Endothelial cell of umbilical vein (primary cell): ENCODE data around the gene SSUH2. TPM values are rescaled to one million over a fixed set of nuclear protein-coding genes. Genes with fewer than 3 reads are reported as not detected.

Experiments used
- BruUV-seq: library from RNA; stranded (reverse); fragments of 400-500 nt; replicated peaks from 2 replicates; lab custom pipeline; 2021; lab: Mats Ljungman, UMichigan
- CTCF ChIA-PET: fragments of 300-600, 350-600 bp; sonication (Branson Sonifier 250); formaldehyde crosslinking; loops from one replicate; lab custom pipeline; 2021; ENCODE audit warnings: antibody characterized with exemption, inconsistent platforms; lab: Charles Lee
- POLR2A ChIA-PET: fragments of 300-600, 350-600 bp; sonication (Branson Sonifier 250); formaldehyde crosslinking; loops from one replicate; lab custom pipeline; 2021; ENCODE audit warnings: antibody characterized with exemption, inconsistent platforms; lab: Charles Lee
- DNase-seq: peaks from one replicate; pipeline ENCODE4 v3.0.0-alpha.2; 2011; ENCODE audit warnings: low read depth, low spot score
- FAIRE-seq: peaks from 2 replicates; lab custom pipeline; 2011; peaks lifted over from hg19 to GRCh38; lab: Jason Lieb, UNC
- H2AFZ ChIP-seq: 2 replicates; pipeline ENCODE4 v1.6.0; 2012; ENCODE audit warnings: low read depth, low read length, control low read depth, inconsistent platforms
- H3K27ac ChIP-seq: 2 replicates; pipeline ENCODE4 v1.5.1; 2011; ENCODE audit warnings: low read depth, mild to moderate bottlenecking, control low read depth, low read length, moderate library complexity; ENCODE audit not compliant: insufficient read depth
- H3K27me3 ChIP-seq, 2 experiments: 2 replicates each; pipeline versions ENCODE4 v1.6.0 to v1.6.1; 2011; ENCODE audit warnings: low read length in 2 of 2, mixed read lengths in 1 of 2; ENCODE audit not compliant: control insufficient read depth in 2 of 2, insufficient read depth in 2 of 2
- H3K36me3 ChIP-seq, 2 experiments: 2 replicates in 1 of 2; 3 replicates in 1 of 2; pipeline ENCODE4 v1.5.1; 2011; ENCODE audit warnings: low read length in 2 of 2, mild to moderate bottlenecking in 1 of 2, moderate library complexity in 1 of 2; ENCODE audit not compliant: control insufficient read depth in 2 of 2, insufficient read depth in 2 of 2; ENCODE audit errors: extremely low read depth in 1 of 2
- H3K4me1 ChIP-seq: 3 replicates; pipeline ENCODE4 v1.5.1; 2011; ENCODE audit warnings: mild to moderate bottlenecking, low read length; ENCODE audit not compliant: control insufficient read depth, insufficient read depth; ENCODE audit errors: extremely low read depth
- H3K4me2 ChIP-seq: 2 replicates; pipeline ENCODE4 v1.6.1; 2011; ENCODE audit warnings: low read length, control low read depth, mixed read lengths; ENCODE audit not compliant: insufficient read depth
- H3K4me3 ChIP-seq, 3 experiments: fragments of 200-600 bp in 1 of 3; sonication (generic), shearing (Covaris generic) in 1 of 3; replicated peaks in 1 of 3; 2 replicates each; pipeline ENCODE4 v1.5.1; 2011 to 2016; ENCODE audit warnings: control low read depth in 3 of 3, low read length in 3 of 3, mild to moderate bottlenecking in 2 of 3, inconsistent platforms in 1 of 3, low read depth in 1 of 3, moderate library complexity in 1 of 3; ENCODE audit not compliant: insufficient read depth in 1 of 3
- H3K79me2 ChIP-seq: 2 replicates; pipeline ENCODE4 v1.6.0; 2012; ENCODE audit warnings: low read length, inconsistent platforms; ENCODE audit not compliant: control insufficient read depth, insufficient read depth
- H3K9ac ChIP-seq: replicated peaks from 2 replicates; pipeline ENCODE3; 2011; ENCODE audit warnings: low read length, control low read depth; ENCODE audit not compliant: insufficient read depth; ENCODE audit errors: extremely low read depth
- H3K9me1 ChIP-seq: replicated peaks from 3 replicates; pipeline ENCODE4 v1.6.0; 2011; ENCODE audit warnings: mild to moderate bottlenecking, low read length; ENCODE audit not compliant: control insufficient read depth, insufficient read depth; ENCODE audit errors: extremely low read depth
- H3K9me3 ChIP-seq: replicated peaks from 2 replicates; pipeline ENCODE4 v1.5.1; 2012; ENCODE audit warnings: low read length, inconsistent platforms; ENCODE audit not compliant: control insufficient read depth, insufficient read depth
- H4K20me1 ChIP-seq: replicated peaks from 2 replicates; pipeline ENCODE3; 2011; ENCODE audit warnings: mild to moderate bottlenecking, low read length; ENCODE audit not compliant: control insufficient read depth, insufficient read depth; ENCODE audit errors: extremely low read depth
- CTCF ChIP-seq, 2 donors: IDR thresholded peaks; 1 replicate in 1 of 2; 2 replicates in 1 of 2; pipeline ENCODE4 v1.5.1; 2011; ENCODE audit warnings: low read length in 2 of 2, mild to moderate bottlenecking in 2 of 2, moderate library complexity in 2 of 2, control low read depth in 1 of 2, inconsistent platforms in 1 of 2, low read depth in 1 of 2; ENCODE audit not compliant: insufficient read depth in 1 of 2; ENCODE audit errors: extremely low read depth in 1 of 2
- EZH2 ChIP-seq: IDR thresholded peaks from 2 replicates; pipeline ENCODE4 v1.6.1; 2012; ENCODE audit warnings: borderline replicate concordance, low read depth, mild to moderate bottlenecking, moderate library complexity, low read length, inconsistent platforms; ENCODE audit not compliant: severe bottlenecking
- FOS ChIP-seq: IDR thresholded peaks from 2 replicates; pipeline ENCODE4 v1.6.1; 2011; ENCODE audit warnings: mild to moderate bottlenecking, low read length, moderate library complexity, borderline replicate concordance; ENCODE audit not compliant: insufficient read depth
- GATA2 ChIP-seq: IDR thresholded peaks from 2 replicates; pipeline ENCODE4 v1.7.0; 2011; ENCODE audit warnings: low read depth, mild to moderate bottlenecking, moderate library complexity, mixed read lengths, low read length; ENCODE audit not compliant: insufficient read length, insufficient read depth
- JUN ChIP-seq: IDR thresholded peaks from 2 replicates; pipeline ENCODE4 v1.6.1; 2011; ENCODE audit warnings: borderline replicate concordance, low read depth; ENCODE audit not compliant: insufficient read length, insufficient read depth
- MAX ChIP-seq: IDR thresholded peaks from 2 replicates; pipeline ENCODE4 v1.6.1; 2011; ENCODE audit not compliant: insufficient read depth, insufficient read length
- MYC ChIP-seq: IDR thresholded peaks from one replicate; pipeline ENCODE4 v1.6.1; 2011; ENCODE audit warnings: mild to moderate bottlenecking, low read depth, low read length
- POLR2A ChIP-seq: IDR thresholded peaks from 2 replicates; pipeline ENCODE4 v1.6.1; 2012; ENCODE audit warnings: low read depth, mild to moderate bottlenecking, control low read depth, low read length
- POLR2AphosphoS5 ChIP-seq: IDR thresholded peaks from 2 replicates; pipeline ENCODE4 v1.6.1; 2012; ENCODE audit warnings: low read depth, mild to moderate bottlenecking, control low read depth, low read length, moderate library complexity; ENCODE audit not compliant: insufficient read depth
- dilution Hi-C: fragments of 300-500 bp; cut with MboI; formaldehyde crosslinking; loops from one replicate; pipeline ENCODE4 v1.15.0; 2019; ENCODE audit warnings: low sequenced_read_pairs; ENCODE audit not compliant: extremely low pct_ligation_motif_present
- intact Hi-C: fragments of 100-400 bp; cut with micrococcal nuclease; formaldehyde crosslinking; loops from one replicate; pipeline ENCODE4 v1.10.0; 2022
- polyA plus RNA-seq, 4 experiments: library from polyadenylated mRNA; depleted of rRNA in 3 of 4; stranded (reverse) in 3 of 4; unstranded in 1 of 4; fragments of >200 nt; gene quantifications; 2 replicates each; pipeline versions ENCODE4 v1.2.1 to v1.2.3, GENCODE V29; 2011 to 2012; ENCODE audit warnings: missing spikeins in 1 of 4
- total RNA-seq: library from RNA; stranded (reverse); gene quantifications from 2 replicates; pipeline ENCODE4 v1.2.3, GENCODE V29; 2021

The SSUH2 gene
- total and polyA plus RNA-seq, 2 donors (not counting 3 experiments of a cell fraction or from before 2014, with no cell fraction given): 0.44 TPM; not detected in 1

GRCh38 chr3:8647137-8647985 is 2.8 kb upstream of the SSUH2 start:
- Histone ChIP-seq H3K9ac (no peak overlapping the region), H3K4me2 (no peak overlapping the region), H3K4me3 (no peak overlapping the region), H3K27me3 (peaks cover 4 to 5% of the 10 kb centered on the region in 2 experiments), H3K9me1 (no peaks in the 10 kb centered on the region), H2AFZ (no peak overlapping the region), H3K4me1 (no peaks in the 10 kb centered on the region), H3K27ac (no peak overlapping the region), H3K36me3 (no peaks in the 10 kb centered on the region), H4K20me1 (no peaks in the 10 kb centered on the region), H3K79me2 (no peaks in the 10 kb centered on the region), H3K9me3 (no peaks in the 10 kb centered on the region)
- dilution Hi-C loops (no loop called here), intact Hi-C loops (no loop called here)
- POLR2A ChIA-PET: no interaction called here
- TF ChIP-seq POLR2AphosphoS5 (no peak), POLR2A (no peak), FOS (no peak)
- CTCF ChIA-PET: interaction anchor here (0.9 kb wide), 1 partner anchor 16 kb away, joined by 5 read pairs; no protein-coding TSS in a partner anchor
- no peak for DNase-seq
- FAIRE-seq: no peak
- BruUV-seq: no TSS peak

- Histone ChIP-seq H3K4me2 (no peak overlapping the region), H3K4me1 (no peaks in the 10 kb centered on the region), H2AFZ (no peak overlapping the region), H3K4me3 (no peak overlapping the region), H3K79me2 (no peaks in the 10 kb centered on the region), H3K27ac (no peak overlapping the region), H3K9me1 (no peaks in the 10 kb centered on the region), H3K36me3 (no peaks in the 10 kb centered on the region), H3K27me3 (peaks cover 3 to 5% of the 10 kb centered on the region in 2 experiments), H3K9ac (no peak overlapping the region), H4K20me1 (no peaks in the 10 kb centered on the region), H3K9me3 (no peaks in the 10 kb centered on the region)
- CTCF ChIA-PET: interaction anchor here (0.9 kb wide), 1 partner anchor 17 kb away, joined by 5 read pairs; no protein-coding TSS in a partner anchor
- intact Hi-C loops (no loop called here), dilution Hi-C loops (no loop called here)
- FAIRE-seq (no peak), DNase-seq (no peak)
- no TSS peak for BruUV-seq
- no peak for TF ChIP-seq MYC
- TF ChIP-seq POLR2A: no peak
- TF ChIP-seq JUN: no peak
- TF ChIP-seq FOS: no peak
- TF ChIP-seq POLR2AphosphoS5: no peak
- TF ChIP-seq EZH2: no peak
- no peak for TF ChIP-seq MAX
- no peak for TF ChIP-seq GATA2
- no peak for TF ChIP-seq CTCF (IDR thresholded peaks at IDR 0.05; ENCODE audit: extremely low read depth in 1 of 2, insufficient read depth in 1 of 2, low read depth in 1 of 2, low read length in 2 of 2)
- POLR2A ChIA-PET: no interaction called here
Observed at GRCh38 chr3:8646313-8646938, 1.8 kb upstream of the SSUH2 start.
